ENCODE results near the gene SCARF2. TPM values are rescaled to one million over a fixed set of nuclear protein-coding genes. Genes with fewer than 3 reads are reported as not detected.
"Not testable (repeated sequence)": the region's sequence is repeated elsewhere in the genome, so short reads cannot be mapped to it uniquely, and the experiment has no call there.

The SCARF2 gene
- total RNA-seq, 1 experiment from 2014 or later: 0.18 TPM

- DNase-seq (ENCODE audit: low spot score): no peak
Measured at GRCh38 chr22:20428496-20429253, 8.9 kb downstream of the SCARF2 start.

- DNase-seq (ENCODE audit: low spot score): no peak
Measured at GRCh38 chr22:20427945-20428417, 9.6 kb downstream of the SCARF2 start.

GRCh38 chr22:20427104-20427944, 10.3 kb downstream of the SCARF2 start:
- no peak for DNase-seq (ENCODE audit: low spot score)

GRCh38 chr22:20426259-20426615, 11.4 kb downstream of the SCARF2 start:
- DNase-seq (ENCODE audit: low spot score): no peak

GRCh38 chr22:20425566-20426258, 11.9 kb downstream of the SCARF2 start:
- DNase-seq (ENCODE audit: low spot score): no peak

GRCh38 chr22:20424932-20425565, 12.6 kb downstream of the SCARF2 start:
- no peak for DNase-seq (ENCODE audit: low spot score)

GRCh38 chr22:20424568-20424931, 13.1 kb downstream of the SCARF2 start:
- DNase-seq (ENCODE audit: low spot score): no peak

- no peak for DNase-seq (ENCODE audit: low spot score)
Measured at GRCh38 chr22:20423906-20424551, 13.6 kb downstream of the SCARF2 start.

GRCh38 chr22:20423008-20423905, 14.4 kb downstream of the SCARF2 start:
- DNase-seq (ENCODE audit: low spot score): no peak

GRCh38 chr22:20422271-20423007, 15.2 kb downstream of the SCARF2 start:
- DNase-seq (ENCODE audit: low spot score): no peak

- no peak for DNase-seq (ENCODE audit: low spot score)
Measured at GRCh38 chr22:20421507-20421874, 16.1 kb downstream of the SCARF2 start.

GRCh38 chr22:20420157-20420842, 17.3 kb downstream of the SCARF2 start:
- no peak for DNase-seq (ENCODE audit: low spot score)

GRCh38 chr22:20419664-20419951, 18.0 kb downstream of the SCARF2 start:
- no peak for DNase-seq (ENCODE audit: low spot score)

- DNase-seq (ENCODE audit: low spot score): peak; percentile 74
Measured at GRCh38 chr22:20418211-20418788, 19.3 kb downstream of the SCARF2 start.

- DNase-seq (ENCODE audit: low spot score): not testable (repeated sequence)
Measured at GRCh38 chr22:20415699-20416098, 21.9 kb downstream of the SCARF2 start.

GRCh38 chr22:20415241-20415640, 22.4 kb downstream of the SCARF2 start:
- not testable (repeated sequence) for DNase-seq (ENCODE audit: low spot score)

GRCh38 chr22:20414450-20414849, 23.2 kb downstream of the SCARF2 start:
- no peak for DNase-seq (ENCODE audit: low spot score)

- no peak for DNase-seq (ENCODE audit: low spot score)
Measured at GRCh38 chr22:20414059-20414440, 23.6 kb downstream of the SCARF2 start.
